Measurements from ENCODE around the gene OPN1LW.
A peak's percentile ranks its signal among the peaks of the same experiment; 100 is the strongest.
"Not testable (repeated sequence)": the region's sequence is repeated elsewhere in the genome, so short reads cannot be mapped to it uniquely, and the experiment has no call there.

Gene OPN1LW

GRCh38 chrX:154135458-154136229 lies 8.4 kb upstream of the OPN1LW start:
- Histone ChIP-seq H3K36me3 (ENCODE audit: insufficient read depth, low read length) (no peaks in the 10 kb centered on the region), H3K4me1 (ENCODE audit: control insufficient read depth, insufficient read depth, low read length, unreplicated experiment) (no peaks in the 10 kb centered on the region), H3K27me3 (ENCODE audit: insufficient read depth, low read length) (no peaks in the 10 kb centered on the region), H3K4me3 (ENCODE audit: low read depth, low read length) (no peak overlapping the region), H2AFZ (ENCODE audit: low read length, unreplicated experiment) (no peak overlapping the region), H3K79me2 (ENCODE audit: control insufficient read depth, insufficient read depth, low read length, unreplicated experiment) (no peaks in the 10 kb centered on the region), H3K27ac (ENCODE audit: low read depth, low read length) (no peak overlapping the region)

GRCh38 chrX:154136627-154137161 lies 7.3 kb upstream of the OPN1LW start:
- Histone ChIP-seq H3K4me1 (ENCODE audit: control insufficient read depth, insufficient read depth, low read length, unreplicated experiment) (no peaks in the 10 kb centered on the region), H3K27me3 (ENCODE audit: insufficient read depth, low read length) (no peaks in the 10 kb centered on the region), H3K79me2 (ENCODE audit: control insufficient read depth, insufficient read depth, low read length, unreplicated experiment) (no peaks in the 10 kb centered on the region), H3K27ac (ENCODE audit: low read depth, low read length) (no peak overlapping the region), H3K4me3 (ENCODE audit: low read depth, low read length) (peak overlapping the region; percentile 44), H2AFZ (ENCODE audit: low read length, unreplicated experiment) (no peak overlapping the region), H3K36me3 (ENCODE audit: insufficient read depth, low read length) (no peaks in the 10 kb centered on the region)

GRCh38 chrX:154138857-154139256 lies 5.2 kb upstream of the OPN1LW start:
- H3K27ac ChIP-seq (ENCODE audit: low read depth, low read length): no peak overlapping the region
- H3K36me3 ChIP-seq (ENCODE audit: insufficient read depth, low read length): no peaks in the 10 kb centered on the region
- no peaks in the 10 kb centered on the region for H3K79me2 ChIP-seq (ENCODE audit: control insufficient read depth, insufficient read depth, low read length, unreplicated experiment)
- H3K4me3 ChIP-seq (ENCODE audit: low read depth, low read length): no peak overlapping the region
- no peaks in the 10 kb centered on the region for H3K27me3 ChIP-seq (ENCODE audit: insufficient read depth, low read length)
- H3K4me1 ChIP-seq (ENCODE audit: control insufficient read depth, insufficient read depth, low read length, unreplicated experiment): no peaks in the 10 kb centered on the region
- no peak overlapping the region for H2AFZ ChIP-seq (ENCODE audit: low read length, unreplicated experiment)

GRCh38 chrX:154140206-154140605 lies 3.8 kb upstream of the OPN1LW start:
- no peak overlapping the region for H2AFZ ChIP-seq (ENCODE audit: low read length, unreplicated experiment)
- no peaks in the 10 kb centered on the region for H3K36me3 ChIP-seq (ENCODE audit: insufficient read depth, low read length)
- no peaks in the 10 kb centered on the region for H3K4me1 ChIP-seq (ENCODE audit: control insufficient read depth, insufficient read depth, low read length, unreplicated experiment)
- no peaks in the 10 kb centered on the region for H3K79me2 ChIP-seq (ENCODE audit: control insufficient read depth, insufficient read depth, low read length, unreplicated experiment)
- no peak overlapping the region for H3K27ac ChIP-seq (ENCODE audit: low read depth, low read length)
- H3K27me3 ChIP-seq (ENCODE audit: insufficient read depth, low read length): no peaks in the 10 kb centered on the region
- no peak overlapping the region for H3K4me3 ChIP-seq (ENCODE audit: low read depth, low read length)

GRCh38 chrX:154140742-154141141 lies 3.3 kb upstream of the OPN1LW start:
- Histone ChIP-seq H3K79me2 (ENCODE audit: control insufficient read depth, insufficient read depth, low read length, unreplicated experiment) (no peaks in the 10 kb centered on the region), H3K4me3 (ENCODE audit: low read depth, low read length) (no peak overlapping the region), H3K36me3 (ENCODE audit: insufficient read depth, low read length) (no peaks in the 10 kb centered on the region), H3K4me1 (ENCODE audit: control insufficient read depth, insufficient read depth, low read length, unreplicated experiment) (no peaks in the 10 kb centered on the region), H3K27ac (ENCODE audit: low read depth, low read length) (no peak overlapping the region), H2AFZ (ENCODE audit: low read length, unreplicated experiment) (no peak overlapping the region), H3K27me3 (ENCODE audit: insufficient read depth, low read length) (no peaks in the 10 kb centered on the region)

- Histone ChIP-seq H3K36me3 (ENCODE audit: insufficient read depth, low read length) (no peaks in the 10 kb centered on the region), H3K27me3 (ENCODE audit: insufficient read depth, low read length) (no peaks in the 10 kb centered on the region), H3K27ac (ENCODE audit: low read depth, low read length) (no peak overlapping the region), H2AFZ (ENCODE audit: low read length, unreplicated experiment) (no peak overlapping the region), H3K4me1 (ENCODE audit: control insufficient read depth, insufficient read depth, low read length, unreplicated experiment) (no peaks in the 10 kb centered on the region), H3K4me3 (ENCODE audit: low read depth, low read length) (no peak overlapping the region), H3K79me2 (ENCODE audit: control insufficient read depth, insufficient read depth, low read length, unreplicated experiment) (no peaks in the 10 kb centered on the region)
These were observed 1.7 kb upstream of the OPN1LW start for GRCh38 chrX:154142386-154142785.

- H3K4me1 ChIP-seq (ENCODE audit: control insufficient read depth, insufficient read depth, low read length, unreplicated experiment): no peaks in the 10 kb centered on the region
- no peaks in the 10 kb centered on the region for H3K79me2 ChIP-seq (ENCODE audit: control insufficient read depth, insufficient read depth, low read length, unreplicated experiment)
- no peaks in the 10 kb centered on the region for H3K36me3 ChIP-seq (ENCODE audit: insufficient read depth, low read length)
- no peak overlapping the region for H3K4me3 ChIP-seq (ENCODE audit: low read depth, low read length)
- no peak overlapping the region for H2AFZ ChIP-seq (ENCODE audit: low read length, unreplicated experiment)
- no peaks in the 10 kb centered on the region for H3K27me3 ChIP-seq (ENCODE audit: insufficient read depth, low read length)
- H3K27ac ChIP-seq (ENCODE audit: low read depth, low read length): no peak overlapping the region
These were observed 895 bp upstream of the OPN1LW start for GRCh38 chrX:154142950-154143745.

GRCh38 chrX:154151030-154151429 lies 7.0 kb downstream of the OPN1LW start:
- not testable (repeated sequence) for H3K36me3 ChIP-seq (ENCODE audit: insufficient read depth, low read length); H3K4me1 ChIP-seq (ENCODE audit: control insufficient read depth, insufficient read depth, low read length, unreplicated experiment); H3K4me3 ChIP-seq (ENCODE audit: low read depth, low read length)

GRCh38 chrX:154156221-154156620 lies 12.2 kb downstream of the OPN1LW start:
- H3K79me2 ChIP-seq (ENCODE audit: control insufficient read depth, insufficient read depth, low read length, unreplicated experiment); H3K27ac ChIP-seq (ENCODE audit: low read depth, low read length); H3K4me3 ChIP-seq (ENCODE audit: low read depth, low read length); H3K4me1 ChIP-seq (ENCODE audit: control insufficient read depth, insufficient read depth, low read length, unreplicated experiment); H3K27me3 ChIP-seq (ENCODE audit: insufficient read depth, low read length); H2AFZ ChIP-seq (ENCODE audit: low read length, unreplicated experiment); H3K36me3 ChIP-seq (ENCODE audit: insufficient read depth, low read length): not testable (repeated sequence)

More at GRCh38 chrX:154151030-154151429, 7.0 kb downstream of the OPN1LW start:
- not testable (repeated sequence) for H3K79me2 ChIP-seq (ENCODE audit: control insufficient read depth, insufficient read depth, low read length, unreplicated experiment); H3K27ac ChIP-seq (ENCODE audit: low read depth, low read length); H3K27me3 ChIP-seq (ENCODE audit: insufficient read depth, low read length); H2AFZ ChIP-seq (ENCODE audit: low read length, unreplicated experiment)

GRCh38 chrX:154157207-154157606 lies 13.2 kb downstream of the OPN1LW start:
- H3K4me1 ChIP-seq (ENCODE audit: control insufficient read depth, insufficient read depth, low read length, unreplicated experiment); H3K27me3 ChIP-seq (ENCODE audit: insufficient read depth, low read length); H3K4me3 ChIP-seq (ENCODE audit: low read depth, low read length); H3K79me2 ChIP-seq (ENCODE audit: control insufficient read depth, insufficient read depth, low read length, unreplicated experiment); H3K27ac ChIP-seq (ENCODE audit: low read depth, low read length); H3K36me3 ChIP-seq (ENCODE audit: insufficient read depth, low read length); H2AFZ ChIP-seq (ENCODE audit: low read length, unreplicated experiment): not testable (repeated sequence)

- H3K36me3 ChIP-seq (ENCODE audit: insufficient read depth, low read length); H3K4me3 ChIP-seq (ENCODE audit: low read depth, low read length); H3K4me1 ChIP-seq (ENCODE audit: control insufficient read depth, insufficient read depth, low read length, unreplicated experiment); H3K27ac ChIP-seq (ENCODE audit: low read depth, low read length); H2AFZ ChIP-seq (ENCODE audit: low read length, unreplicated experiment); H3K79me2 ChIP-seq (ENCODE audit: control insufficient read depth, insufficient read depth, low read length, unreplicated experiment); H3K27me3 ChIP-seq (ENCODE audit: insufficient read depth, low read length): not testable (repeated sequence)
These were observed 15.3 kb downstream of the OPN1LW start for GRCh38 chrX:154159345-154159744.

Measured in ACC112 (cell line).